ENCODE measurements around the gene NCAM2. TPM values are rescaled to one million over a fixed set of nuclear protein-coding genes. Genes with fewer than 3 reads are reported as not detected.

NCAM2 gene
- total RNA-seq, 1 experiment from 2014 or later, result not detected

DNA sequence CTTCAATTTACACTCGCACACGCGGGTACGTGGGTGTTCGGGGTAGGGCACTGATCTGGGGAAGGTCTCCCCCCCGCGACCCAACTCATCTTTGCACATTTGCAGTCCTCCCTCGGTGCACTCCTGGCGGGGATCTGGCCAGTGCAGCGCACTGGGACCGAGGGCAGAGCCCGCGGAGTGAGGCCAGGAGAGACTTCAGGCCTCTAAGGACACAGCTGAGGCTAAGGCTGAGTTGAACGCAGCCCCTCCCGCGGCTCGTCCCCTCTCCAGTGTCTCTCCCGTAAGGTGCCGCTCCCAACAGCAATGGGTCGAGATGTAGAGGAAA is 936 bp upstream of the NCAM2 start:
- intact Hi-C loops (cut with micrococcal nuclease), result no loop called here
- H3K9me3 ChIP-seq (ENCODE audit: control insufficient read depth in 1 of 2, insufficient read depth in 1 of 2, low read depth in 1 of 2, low read length in 2 of 2), result peaks cover 10 to 12% of the 10 kb centered on the region in 2 experiments; a peak in 2 of 4 replicates
- BruUV-seq (replicated peaks), result no TSS peak
- H3K27ac ChIP-seq (ENCODE audit: low read depth, low read length), result no peak overlapping the region
- RAD21 ChIA-PET (ENCODE audit: low non-redundant PET in 1 of 2, low total read pairs in 2 of 2, uncharacterized antibody in 2 of 2, unreplicated experiment in 2 of 2), result no interaction called here
- no peaks in the 10 kb centered on the region for H3K27me3 ChIP-seq (ENCODE audit: insufficient read depth, low read length)
- no peaks in the 10 kb centered on the region for H3K36me3 ChIP-seq (ENCODE audit: control insufficient read depth in 1 of 2, insufficient read depth in 2 of 2, low read length in 2 of 2)
- no peaks in the 10 kb centered on the region for H3K4me1 ChIP-seq (ENCODE audit: control insufficient read depth in 1 of 2, insufficient read depth in 2 of 2, low read length in 2 of 2)
- no peak overlapping the region for H3K4me3 ChIP-seq (replicated peaks in 1 of 2; ENCODE audit: low read depth in 1 of 2, low read length in 2 of 2)
- POLR2A ChIA-PET, result no interaction called here
- no peak overlapping the region for H3K4me2 ChIP-seq (ENCODE audit: low read length)
- H2AFZ ChIP-seq (ENCODE audit: low read depth, low read length, poor library complexity, severe bottlenecking), result no peak overlapping the region
- no peak overlapping the region for H3K9ac ChIP-seq (ENCODE audit: low read length)
- DNase-seq (ENCODE audit: low read depth, low spot score), result no peak
- H3K9me2 ChIP-seq (ENCODE audit: insufficient read depth), result no peaks in the 10 kb centered on the region
- no peaks in the 10 kb centered on the region for H4K20me1 ChIP-seq (ENCODE audit: insufficient read depth)
- CTCF ChIA-PET, result no interaction called here
- no peaks in the 10 kb centered on the region for H3K79me2 ChIP-seq (ENCODE audit: insufficient read depth, low read length)
- TF ChIP-seq TCF7L2 (IDR thresholded peaks at IDR 0.05; ENCODE audit: borderline replicate concordance, extremely low read depth, insufficient read depth, insufficient read length) (no peak), ZNF274 (IDR thresholded peaks at IDR 0.05; ENCODE audit: low read depth, low read length) (no peak), YY1 (IDR thresholded peaks at IDR 0.05; ENCODE audit: extremely low read depth, insufficient replicate concordance, low read depth, low read length) (no peak), RAD21 (IDR thresholded peaks at IDR 0.05; ENCODE audit: low read depth) (no peak), SRF (IDR thresholded peaks at IDR 0.05; ENCODE audit: low read depth) (no peak)
- no peak for ATAC-seq

DNA sequence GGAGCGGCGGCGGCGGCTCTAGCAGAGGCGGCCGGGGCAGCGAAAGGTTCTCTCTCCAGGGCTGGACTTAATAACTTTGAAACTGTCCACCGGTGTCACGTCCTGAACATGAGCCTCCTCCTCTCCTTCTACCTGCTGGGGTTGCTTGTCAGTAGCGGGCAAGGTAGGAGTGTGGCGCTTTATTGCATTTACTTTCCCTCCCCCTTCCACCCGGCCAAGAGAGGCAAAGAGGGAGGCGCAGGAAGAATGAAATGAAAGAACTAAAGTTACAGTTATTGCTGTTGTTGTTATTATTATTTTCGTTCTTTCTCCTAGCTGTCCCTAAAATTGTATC is 214 bp downstream of the NCAM2 start:
- BruUV-seq (replicated peaks), result no TSS peak
- intact Hi-C loops (cut with micrococcal nuclease), result no loop called here
- Histone ChIP-seq H4K20me1 (ENCODE audit: insufficient read depth) (no peaks in the 10 kb centered on the region), H3K4me3 (replicated peaks in 1 of 2; ENCODE audit: low read depth in 1 of 2, low read length in 2 of 2) (no peak overlapping the region), H3K79me2 (ENCODE audit: insufficient read depth, low read length) (no peaks in the 10 kb centered on the region), H3K36me3 (ENCODE audit: control insufficient read depth in 1 of 2, insufficient read depth in 2 of 2, low read length in 2 of 2) (no peaks in the 10 kb centered on the region), H3K9ac (ENCODE audit: low read length) (no peak overlapping the region), H3K27ac (ENCODE audit: low read depth, low read length) (no peak overlapping the region), H2AFZ (ENCODE audit: low read depth, low read length, poor library complexity, severe bottlenecking) (no peak overlapping the region), H3K4me2 (ENCODE audit: low read length) (no peak overlapping the region), H3K9me2 (ENCODE audit: insufficient read depth) (no peaks in the 10 kb centered on the region), H3K9me3 (ENCODE audit: control insufficient read depth in 1 of 2, insufficient read depth in 1 of 2, low read depth in 1 of 2, low read length in 2 of 2) (peaks cover 5 to 13% of the 10 kb centered on the region in 2 experiments; a peak in 2 of 4 replicates), H3K4me1 (ENCODE audit: control insufficient read depth in 1 of 2, insufficient read depth in 2 of 2, low read length in 2 of 2) (no peaks in the 10 kb centered on the region), H3K27me3 (ENCODE audit: insufficient read depth, low read length) (no peaks in the 10 kb centered on the region)
- RAD21 ChIA-PET (ENCODE audit: low non-redundant PET in 1 of 2, low total read pairs in 2 of 2, uncharacterized antibody in 2 of 2, unreplicated experiment in 2 of 2), result no interaction called here
- POLR2A ChIA-PET, result no interaction called here
- no peak for DNase-seq (ENCODE audit: low read depth, low spot score)
- ATAC-seq, result no peak
- CTCF ChIA-PET, result no interaction called here
- TF ChIP-seq EZH2 (IDR thresholded peaks at IDR 0.05), result no peak
- TF ChIP-seq POLR2AphosphoS5 (IDR thresholded peaks at IDR 0.05; ENCODE audit: low read depth, low read length), result no peak
- no peak for TF ChIP-seq RAD21 (IDR thresholded peaks at IDR 0.05; ENCODE audit: low read depth)
- TF ChIP-seq, protein P1, sequence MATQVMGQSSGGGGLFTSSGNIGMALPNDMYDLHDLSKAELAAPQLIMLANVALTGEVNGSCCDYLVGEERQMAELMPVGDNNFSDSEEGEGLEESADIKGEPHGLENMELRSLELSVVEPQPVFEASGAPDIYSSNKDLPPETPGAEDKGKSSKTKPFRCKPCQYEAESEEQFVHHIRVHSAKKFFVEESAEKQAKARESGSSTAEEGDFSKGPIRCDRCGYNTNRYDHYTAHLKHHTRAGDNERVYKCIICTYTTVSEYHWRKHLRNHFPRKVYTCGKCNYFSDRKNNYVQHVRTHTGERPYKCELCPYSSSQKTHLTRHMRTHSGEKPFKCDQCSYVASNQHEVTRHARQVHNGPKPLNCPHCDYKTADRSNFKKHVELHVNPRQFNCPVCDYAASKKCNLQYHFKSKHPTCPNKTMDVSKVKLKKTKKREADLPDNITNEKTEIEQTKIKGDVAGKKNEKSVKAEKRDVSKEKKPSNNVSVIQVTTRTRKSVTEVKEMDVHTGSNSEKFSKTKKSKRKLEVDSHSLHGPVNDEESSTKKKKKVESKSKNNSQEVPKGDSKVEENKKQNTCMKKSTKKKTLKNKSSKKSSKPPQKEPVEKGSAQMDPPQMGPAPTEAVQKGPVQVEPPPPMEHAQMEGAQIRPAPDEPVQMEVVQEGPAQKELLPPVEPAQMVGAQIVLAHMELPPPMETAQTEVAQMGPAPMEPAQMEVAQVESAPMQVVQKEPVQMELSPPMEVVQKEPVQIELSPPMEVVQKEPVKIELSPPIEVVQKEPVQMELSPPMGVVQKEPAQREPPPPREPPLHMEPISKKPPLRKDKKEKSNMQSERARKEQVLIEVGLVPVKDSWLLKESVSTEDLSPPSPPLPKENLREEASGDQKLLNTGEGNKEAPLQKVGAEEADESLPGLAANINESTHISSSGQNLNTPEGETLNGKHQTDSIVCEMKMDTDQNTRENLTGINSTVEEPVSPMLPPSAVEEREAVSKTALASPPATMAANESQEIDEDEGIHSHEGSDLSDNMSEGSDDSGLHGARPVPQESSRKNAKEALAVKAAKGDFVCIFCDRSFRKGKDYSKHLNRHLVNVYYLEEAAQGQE (IDR thresholded peaks at IDR 0.05; ENCODE audit: low read depth), result no peak
- TF ChIP-seq POLR2A (IDR thresholded peaks at IDR 0.05; ENCODE audit: borderline replicate concordance, extremely low read depth, insufficient read depth, insufficient read length), result no peak
- TF ChIP-seq CEBPB (IDR thresholded peaks at IDR 0.05; ENCODE audit: low read depth), result no peak
- no peak for TF ChIP-seq JUND (IDR thresholded peaks at IDR 0.05)
- no peak for TF ChIP-seq ELF1 (IDR thresholded peaks at IDR 0.05; ENCODE audit: borderline replicate concordance, low read depth)
- TF ChIP-seq, protein P2, sequence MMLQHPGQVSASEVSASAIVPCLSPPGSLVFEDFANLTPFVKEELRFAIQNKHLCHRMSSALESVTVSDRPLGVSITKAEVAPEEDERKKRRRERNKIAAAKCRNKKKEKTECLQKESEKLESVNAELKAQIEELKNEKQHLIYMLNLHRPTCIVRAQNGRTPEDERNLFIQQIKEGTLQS (IDR thresholded peaks at IDR 0.05), result no peak
- TF ChIP-seq ZNF274 (IDR thresholded peaks at IDR 0.05; ENCODE audit: low read depth, low read length), result no peak
- no peak for TF ChIP-seq TCF7L2 (IDR thresholded peaks at IDR 0.05; ENCODE audit: borderline replicate concordance, extremely low read depth, insufficient read depth, insufficient read length)
- TF ChIP-seq, protein P3, sequence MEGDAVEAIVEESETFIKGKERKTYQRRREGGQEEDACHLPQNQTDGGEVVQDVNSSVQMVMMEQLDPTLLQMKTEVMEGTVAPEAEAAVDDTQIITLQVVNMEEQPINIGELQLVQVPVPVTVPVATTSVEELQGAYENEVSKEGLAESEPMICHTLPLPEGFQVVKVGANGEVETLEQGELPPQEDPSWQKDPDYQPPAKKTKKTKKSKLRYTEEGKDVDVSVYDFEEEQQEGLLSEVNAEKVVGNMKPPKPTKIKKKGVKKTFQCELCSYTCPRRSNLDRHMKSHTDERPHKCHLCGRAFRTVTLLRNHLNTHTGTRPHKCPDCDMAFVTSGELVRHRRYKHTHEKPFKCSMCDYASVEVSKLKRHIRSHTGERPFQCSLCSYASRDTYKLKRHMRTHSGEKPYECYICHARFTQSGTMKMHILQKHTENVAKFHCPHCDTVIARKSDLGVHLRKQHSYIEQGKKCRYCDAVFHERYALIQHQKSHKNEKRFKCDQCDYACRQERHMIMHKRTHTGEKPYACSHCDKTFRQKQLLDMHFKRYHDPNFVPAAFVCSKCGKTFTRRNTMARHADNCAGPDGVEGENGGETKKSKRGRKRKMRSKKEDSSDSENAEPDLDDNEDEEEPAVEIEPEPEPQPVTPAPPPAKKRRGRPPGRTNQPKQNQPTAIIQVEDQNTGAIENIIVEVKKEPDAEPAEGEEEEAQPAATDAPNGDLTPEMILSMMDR (IDR thresholded peaks at IDR 0.05 in 2 of 3, conservative IDR thresholded peaks at IDR 0.05 in 1 of 3; ENCODE audit: borderline replicate concordance in 1 of 3, insufficient read depth in 1 of 3, low read depth in 2 of 3, low read length in 2 of 3), result no peak
- no peak for TF ChIP-seq CBX3 (IDR thresholded peaks at IDR 0.05; ENCODE audit: low read depth)
- no peak for TF ChIP-seq SRF (IDR thresholded peaks at IDR 0.05; ENCODE audit: low read depth)
- TF ChIP-seq EGR1 (IDR thresholded peaks at IDR 0.05; ENCODE audit: low read depth), result no peak
- TF ChIP-seq SP1 (IDR thresholded peaks at IDR 0.05; ENCODE audit: low read depth), result no peak
- no peak for TF ChIP-seq SIN3A (IDR thresholded peaks at IDR 0.05; ENCODE audit: low read depth)

Measured in HCT116 (cell line).